Caco-2 (cell line): ENCODE data around the gene RAD51B. TPM values are rescaled to one million over a fixed set of nuclear protein-coding genes. Genes with fewer than 3 reads are reported as not detected.

Experiments used
- BruUV-seq: library from RNA; stranded (reverse); fragments of 400-500 nt; replicated peaks from 2 replicates; lab custom pipeline; 2021; lab: Mats Ljungman, UMichigan
- CTCF ChIA-PET: fragments of 300-600 bp; sonication (Branson Sonifier 250); formaldehyde crosslinking; loops from one replicate; lab custom pipeline; 2022; ENCODE audit warnings: antibody characterized with exemption; lab: Charles Lee
- POLR2A ChIA-PET: fragments of 300-600 bp; sonication (Branson Sonifier 250); formaldehyde crosslinking; loops from one replicate; lab custom pipeline; 2022; ENCODE audit warnings: antibody characterized with exemption; lab: Charles Lee
- DNase-seq, 2 experiments: peaks; one replicate each; pipeline versions ENCODE4 v3.0.0 to v3.0.0-alpha.2; 2020 to 2022
- H3K27me3 ChIP-seq: replicated peaks from 2 replicates; pipeline ENCODE4 v1.6.0; 2011; ENCODE audit warnings: low read length; ENCODE audit not compliant: control insufficient read depth, insufficient read depth
- H3K36me3 ChIP-seq: 2 replicates; pipeline ENCODE4 v1.5.1; 2011; ENCODE audit warnings: low read length; ENCODE audit not compliant: control insufficient read depth, insufficient read depth
- H3K4me1 ChIP-seq: fragments of 250-450 bp; sonication (Bioruptor Pico); 2 replicates; pipeline ENCODE4 v1.5.1; 2020; ENCODE audit warnings: mild to moderate bottlenecking
- H3K4me3 ChIP-seq: 2 replicates; pipeline ENCODE4 v1.5.1; 2011; ENCODE audit warnings: low read depth, mild to moderate bottlenecking, control low read depth, low read length
- H3K9me3 ChIP-seq: fragments of 250-450 bp; sonication (Bioruptor Pico); 2 replicates; pipeline ENCODE4 v1.5.1; 2020; ENCODE audit warnings: mild to moderate bottlenecking, moderate library complexity
- H3K27ac Mint-ChIP-seq: one replicate; pipeline ENCODE4 v1.8.0; 2022; ENCODE audit warnings: mixed read lengths; ENCODE audit not compliant: unreplicated experiment
- H3K27me3 Mint-ChIP-seq: one replicate; pipeline ENCODE4 v1.8.0; 2022; ENCODE audit warnings: mixed read lengths; ENCODE audit not compliant: insufficient read depth, unreplicated experiment
- H3K36me3 Mint-ChIP-seq: one replicate; pipeline ENCODE4 v1.8.0; 2022; ENCODE audit warnings: mild to moderate bottlenecking, mixed read lengths; ENCODE audit not compliant: insufficient read depth, unreplicated experiment
- H3K4me1 Mint-ChIP-seq: one replicate; pipeline ENCODE4 v1.8.0; 2022; ENCODE audit warnings: low read depth, mixed read lengths; ENCODE audit not compliant: unreplicated experiment
- H3K4me3 Mint-ChIP-seq: one replicate; pipeline ENCODE4 v1.8.0; 2022; ENCODE audit warnings: mild to moderate bottlenecking, moderate library complexity, mixed read lengths; ENCODE audit not compliant: unreplicated experiment
- H3K9me3 Mint-ChIP-seq: one replicate; pipeline ENCODE4 v1.8.0; 2022; ENCODE audit warnings: mixed read lengths; ENCODE audit not compliant: unreplicated experiment
- CTCF ChIP-seq, 2 experiments: fragments of 200-600 bp in 1 of 2; IDR thresholded peaks; 1 replicate in 1 of 2; 2 replicates in 1 of 2; pipeline versions ENCODE4 v1.5.1 to v1.8.0; 2011 to 2022; ENCODE audit warnings: antibody characterized with exemption in 1 of 2, control low read depth in 1 of 2, inconsistent platforms in 1 of 2, low read depth in 1 of 2, low read length in 1 of 2, mild to moderate bottlenecking in 1 of 2, moderate library complexity in 1 of 2; ENCODE audit not compliant: insufficient read depth in 1 of 2, severe bottlenecking in 1 of 2, unreplicated experiment in 1 of 2
- intact Hi-C: fragments of 100-400 bp; cut with micrococcal nuclease; formaldehyde crosslinking; loops from one replicate; pipeline ENCODE4 v1.10.0; 2022; ENCODE audit not compliant: unreplicated experiment
- total RNA-seq: library from RNA; stranded (reverse); gene quantifications from 2 replicates; pipeline ENCODE4 v1.2.3, GENCODE V29; 2022

Gene RAD51B
- total RNA-seq, 1 experiment from 2014 or later = 16.7 TPM

GRCh38 chr14:68626386-68626785 is 806.8 kb downstream of the RAD51B start:
- ChIA-PET POLR2A (no interaction called here), CTCF (no interaction called here)
- no TSS peak for BruUV-seq
- intact Hi-C loops = no loop called here
- Mint-ChIP-seq H3K4me3 (no peak overlapping the region), H3K4me1 (peaks cover 8% of the 10 kb centered on the region), H3K36me3 (peaks cover 13% of the 10 kb centered on the region), H3K27me3 (no peaks in the 10 kb centered on the region), H3K27ac (no peak overlapping the region), H3K9me3 (no peaks in the 10 kb centered on the region)
- H3K4me1 ChIP-seq = peaks cover 29% of the 10 kb centered on the region
- no peaks in the 10 kb centered on the region for H3K27me3 ChIP-seq
- H3K9me3 ChIP-seq = no peaks in the 10 kb centered on the region
- H3K36me3 ChIP-seq = no peaks in the 10 kb centered on the region
- no peak overlapping the region for H3K4me3 ChIP-seq
- DNase-seq = no peak
- no peak for TF ChIP-seq CTCF (IDR thresholded peaks at IDR 0.05; ENCODE audit: insufficient read depth in 1 of 2, low read depth in 1 of 2, low read length in 1 of 2, severe bottlenecking in 1 of 2, unreplicated experiment in 1 of 2)

GRCh38 chr14:68627050-68627867 is 807.7 kb downstream of the RAD51B start:
- Mint-ChIP-seq H3K9me3 (no peaks in the 10 kb centered on the region), H3K27me3 (no peaks in the 10 kb centered on the region), H3K4me3 (peak overlapping the region; percentile 77), H3K27ac (peak overlapping the region; percentile 89), H3K4me1 (peaks cover 14% of the 10 kb centered on the region), H3K36me3 (peaks cover 13% of the 10 kb centered on the region)
- no peak for DNase-seq
- intact Hi-C loops = no loop called here
- Histone ChIP-seq H3K4me1 (peaks cover 26% of the 10 kb centered on the region), H3K36me3 (no peaks in the 10 kb centered on the region), H3K27me3 (no peaks in the 10 kb centered on the region), H3K4me3 (no peak overlapping the region), H3K9me3 (no peaks in the 10 kb centered on the region)
- BruUV-seq = no TSS peak
- ChIA-PET POLR2A (interaction anchor here (1.1 to 1.3 kb wide), 2 partner anchors 11 to 168 kb away, joined by 3 to 6 read pairs; no protein-coding TSS in a partner anchor), CTCF (interaction anchor here (1.1 kb wide), 1 partner anchor 29 kb away, joined by 3 read pairs; no protein-coding TSS in a partner anchor)
- TF ChIP-seq CTCF (IDR thresholded peaks at IDR 0.05; ENCODE audit: insufficient read depth in 1 of 2, low read depth in 1 of 2, low read length in 1 of 2, severe bottlenecking in 1 of 2, unreplicated experiment in 1 of 2) = no peak

- peak overlapping the region; percentile 49 for H3K4me3 ChIP-seq
- CTCF ChIA-PET = interaction anchor here (0.6 to 1.4 kb wide), 6 partner anchors 28 to 578 kb away, joined by 3 to 5 read pairs (median 3); partner anchors contain the start of gene ZFP36L1
- TF ChIP-seq CTCF (IDR thresholded peaks at IDR 0.05; ENCODE audit: insufficient read depth in 1 of 2, low read depth in 1 of 2, low read length in 1 of 2, severe bottlenecking in 1 of 2, unreplicated experiment in 1 of 2) = no peak
- H3K9me3 ChIP-seq = no peaks in the 10 kb centered on the region
- Mint-ChIP-seq H3K4me1 (peaks cover 15% of the 10 kb centered on the region), H3K27ac (peak overlapping the region; percentile 89), H3K27me3 (no peaks in the 10 kb centered on the region), H3K4me3 (peak overlapping the region; percentile 77), H3K36me3 (peaks cover 13% of the 10 kb centered on the region), H3K9me3 (no peaks in the 10 kb centered on the region)
- peaks cover 26% of the 10 kb centered on the region for H3K4me1 ChIP-seq
- H3K36me3 ChIP-seq = no peaks in the 10 kb centered on the region
- POLR2A ChIA-PET = interaction anchor here (0.5 to 2.4 kb wide), 6 partner anchors 10 to 169 kb away, joined by 3 to 20 read pairs (median 4); partner anchors contain the start of gene ZFP36L1
- DNase-seq = peak; percentile 84 to 89
- H3K27me3 ChIP-seq = no peaks in the 10 kb centered on the region
- TSS peak; percentile 58 for BruUV-seq
- intact Hi-C loops = loop anchor here (1.0 to 2.0 kb wide), 4 partner anchors 8 to 166 kb away; no protein-coding TSS in a partner anchor
Observed at GRCh38 chr14:68627868-68628604, 808.5 kb downstream of the RAD51B start.
